Activated CD4-positive, alpha-beta T cell treated with anti-CD3 and anti-CD28 coated beads for 36 hours (primary cell): ENCODE data around the gene USP47. TPM values are rescaled to one million over a fixed set of nuclear protein-coding genes. Genes with fewer than 3 reads are reported as not detected.
A peak's percentile ranks its signal among the peaks of the same experiment; 100 is the strongest.

Source experiments
- ATAC-seq: fragments of 200-7000 bp; cut with Tn5 transposase; one replicate; pipeline ENCODE4 v1.10.0; 2021; ENCODE audit warnings: mild to moderate bottlenecking, moderate library complexity
- CTCF ChIA-PET: fragments of 350-600 bp; sonication (Branson Sonifier 250); formaldehyde crosslinking; loops from one replicate; lab custom pipeline; 2021; ENCODE audit warnings: antibody characterized with exemption; lab: Charles Lee
- POLR2A ChIA-PET: fragments of 350-600 bp; sonication (Branson Sonifier 250); formaldehyde crosslinking; loops from one replicate; lab custom pipeline; 2021; ENCODE audit warnings: antibody characterized with exemption, inconsistent platforms; lab: Charles Lee
- DNase-seq: peaks from one replicate; pipeline ENCODE4 v3.0.0-alpha.2; 2020
- H3K27ac Mint-ChIP-seq: one replicate; pipeline ENCODE4 v1.8.0; 2021; ENCODE audit warnings: mixed read lengths
- H3K27me3 Mint-ChIP-seq: one replicate; pipeline ENCODE4 v1.8.0; 2021; ENCODE audit warnings: mixed read lengths
- H3K36me3 Mint-ChIP-seq: one replicate; pipeline ENCODE4 v1.8.0; 2021; ENCODE audit warnings: low read depth, mixed read lengths
- H3K4me1 Mint-ChIP-seq: one replicate; pipeline ENCODE4 v1.8.0; 2021; ENCODE audit warnings: mixed read lengths
- H3K4me3 Mint-ChIP-seq: one replicate; pipeline ENCODE4 v1.8.0; 2021; ENCODE audit warnings: mild to moderate bottlenecking, moderate library complexity, mixed read lengths
- H3K9me3 Mint-ChIP-seq: one replicate; pipeline ENCODE4 v1.8.0; 2021; ENCODE audit warnings: low read depth, mixed read lengths
- intact Hi-C, 2 experiments: fragments of 100-400 bp; cut with DNase I in 1 of 2; cut with micrococcal nuclease in 1 of 2; formaldehyde crosslinking; loops; one replicate each; pipeline versions ENCODE4 v1.14.2 to v1.15.1; 2022 to 2024; cut with DNase I, micrococcal nuclease
- total RNA-seq, 2 experiments: library from RNA; stranded (reverse); gene quantifications; one replicate each; pipeline ENCODE4 v1.2.3, GENCODE V29; 2021

USP47 gene, protein sequence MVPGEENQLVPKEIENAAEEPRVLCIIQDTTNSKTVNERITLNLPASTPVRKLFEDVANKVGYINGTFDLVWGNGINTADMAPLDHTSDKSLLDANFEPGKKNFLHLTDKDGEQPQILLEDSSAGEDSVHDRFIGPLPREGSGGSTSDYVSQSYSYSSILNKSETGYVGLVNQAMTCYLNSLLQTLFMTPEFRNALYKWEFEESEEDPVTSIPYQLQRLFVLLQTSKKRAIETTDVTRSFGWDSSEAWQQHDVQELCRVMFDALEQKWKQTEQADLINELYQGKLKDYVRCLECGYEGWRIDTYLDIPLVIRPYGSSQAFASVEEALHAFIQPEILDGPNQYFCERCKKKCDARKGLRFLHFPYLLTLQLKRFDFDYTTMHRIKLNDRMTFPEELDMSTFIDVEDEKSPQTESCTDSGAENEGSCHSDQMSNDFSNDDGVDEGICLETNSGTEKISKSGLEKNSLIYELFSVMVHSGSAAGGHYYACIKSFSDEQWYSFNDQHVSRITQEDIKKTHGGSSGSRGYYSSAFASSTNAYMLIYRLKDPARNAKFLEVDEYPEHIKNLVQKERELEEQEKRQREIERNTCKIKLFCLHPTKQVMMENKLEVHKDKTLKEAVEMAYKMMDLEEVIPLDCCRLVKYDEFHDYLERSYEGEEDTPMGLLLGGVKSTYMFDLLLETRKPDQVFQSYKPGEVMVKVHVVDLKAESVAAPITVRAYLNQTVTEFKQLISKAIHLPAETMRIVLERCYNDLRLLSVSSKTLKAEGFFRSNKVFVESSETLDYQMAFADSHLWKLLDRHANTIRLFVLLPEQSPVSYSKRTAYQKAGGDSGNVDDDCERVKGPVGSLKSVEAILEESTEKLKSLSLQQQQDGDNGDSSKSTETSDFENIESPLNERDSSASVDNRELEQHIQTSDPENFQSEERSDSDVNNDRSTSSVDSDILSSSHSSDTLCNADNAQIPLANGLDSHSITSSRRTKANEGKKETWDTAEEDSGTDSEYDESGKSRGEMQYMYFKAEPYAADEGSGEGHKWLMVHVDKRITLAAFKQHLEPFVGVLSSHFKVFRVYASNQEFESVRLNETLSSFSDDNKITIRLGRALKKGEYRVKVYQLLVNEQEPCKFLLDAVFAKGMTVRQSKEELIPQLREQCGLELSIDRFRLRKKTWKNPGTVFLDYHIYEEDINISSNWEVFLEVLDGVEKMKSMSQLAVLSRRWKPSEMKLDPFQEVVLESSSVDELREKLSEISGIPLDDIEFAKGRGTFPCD (N-terminal part only)
- 10 to 100 TPM; 43.3 to 56.3 TPM for total RNA-seq

DNA sequence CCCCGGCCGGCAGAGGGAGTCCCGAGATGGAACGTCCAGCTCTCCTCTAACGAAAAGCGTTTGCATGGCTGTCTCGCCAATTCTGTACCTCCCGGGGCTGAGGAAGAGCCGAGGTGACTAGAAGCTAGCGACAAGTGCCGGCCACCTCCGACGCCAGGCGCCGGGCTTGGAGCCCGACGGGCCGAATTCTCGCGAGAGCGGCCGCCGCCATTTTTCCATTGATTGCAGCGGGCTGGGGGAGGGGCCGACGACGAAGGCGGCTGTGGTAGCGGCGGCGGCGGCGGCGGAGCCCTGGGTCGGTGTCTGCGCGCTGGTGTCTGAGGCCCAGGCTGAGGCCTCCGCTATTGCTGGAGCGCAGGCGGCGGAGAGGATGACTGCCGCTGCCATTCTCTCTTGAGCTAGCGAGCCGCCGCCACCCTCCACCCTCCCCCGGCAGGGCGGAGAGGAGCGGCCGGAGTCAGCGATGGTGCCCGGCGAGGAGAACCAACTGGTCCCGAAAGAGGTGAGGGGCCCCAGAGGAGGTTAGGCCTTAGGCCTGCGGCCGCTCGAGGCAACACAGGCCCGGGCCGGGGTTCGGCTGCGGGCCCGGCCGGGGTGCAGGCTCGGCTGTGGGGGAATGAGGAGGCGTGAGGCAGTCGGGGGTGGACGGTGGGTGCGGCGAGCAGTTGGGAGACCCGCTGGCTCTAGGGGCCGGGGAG lies at the start of gene USP47:
TSS of gene USP47 (plus strand) at position 250 of the 698 bp plus-strand sequence. CDS start at position 464, 214 bp downstream.
- Mint-ChIP-seq H3K27ac (no peak within 1 kb of the TSS), H3K36me3 (peaks cover 2% of the 10 kb centered on the region), H3K9me3 (no peaks in the 10 kb centered on the region), H3K27me3 (peaks cover 8% of the 10 kb centered on the region), H3K4me3 (no peak within 1 kb of the TSS), H3K4me1 (peaks cover 28% of the 10 kb centered on the region)
- ATAC-seq: peak; percentile 54
- POLR2A ChIA-PET: interaction anchor here (0.6 to 5.7 kb wide), 7 partner anchors 14 to 984 kb away, joined by 3 to 44 read pairs (median 4); partner anchors contain the start of gene ZBED5
- intact Hi-C loops: loop anchor here (1.0 to 10.0 kb wide), 17 partner anchors 14 to 1537 kb away; partner anchors contain the start of genes ADM (in 2 of the 2), AMPD3 (in 2 of the 2), EIF4G2 (in 2 of the 2) and ZBED5 (in 2 of the 2)
- CTCF ChIA-PET: interaction anchor here (0.6 to 3.8 kb wide), 9 partner anchors 7 to 317 kb away, joined by 3 to 15 read pairs (median 4); no protein-coding TSS in a partner anchor
- DNase-seq: peak; percentile 97

DNA sequence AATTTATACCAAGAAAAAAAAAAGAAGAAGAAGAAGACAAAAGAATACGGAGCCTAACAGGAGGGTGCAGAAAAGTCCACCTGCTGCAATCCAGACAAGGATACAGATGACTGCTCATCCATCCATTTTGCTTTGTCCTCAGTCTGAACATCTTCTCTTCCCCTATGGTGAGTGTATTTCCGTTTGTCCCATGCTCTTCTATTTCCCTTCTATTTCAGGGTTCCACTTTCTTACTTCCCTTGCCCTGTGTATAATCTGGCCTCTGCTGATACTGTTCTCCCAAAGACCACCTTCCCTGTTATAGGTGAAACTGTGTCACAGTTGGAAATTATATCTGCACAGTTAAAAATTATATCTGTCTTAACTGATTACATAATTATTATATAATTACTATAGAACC lies 48.7 kb upstream of the USP47 start:
- Mint-ChIP-seq H3K36me3 (no peaks in the 10 kb centered on the region), H3K27me3 (peaks cover 18% of the 10 kb centered on the region), H3K4me3 (no peak overlapping the region), H3K27ac (no peak overlapping the region), H3K4me1 (no peaks in the 10 kb centered on the region), H3K9me3 (no peaks in the 10 kb centered on the region)
- intact Hi-C loops: no loop called here
- DNase-seq: no peak
- no peak for ATAC-seq
- CTCF ChIA-PET: interaction anchor here (0.7 to 1.3 kb wide), 2 partner anchors 8 to 765 kb away, joined by 3 read pairs; no protein-coding TSS in a partner anchor
- POLR2A ChIA-PET: no interaction called here

DNA sequence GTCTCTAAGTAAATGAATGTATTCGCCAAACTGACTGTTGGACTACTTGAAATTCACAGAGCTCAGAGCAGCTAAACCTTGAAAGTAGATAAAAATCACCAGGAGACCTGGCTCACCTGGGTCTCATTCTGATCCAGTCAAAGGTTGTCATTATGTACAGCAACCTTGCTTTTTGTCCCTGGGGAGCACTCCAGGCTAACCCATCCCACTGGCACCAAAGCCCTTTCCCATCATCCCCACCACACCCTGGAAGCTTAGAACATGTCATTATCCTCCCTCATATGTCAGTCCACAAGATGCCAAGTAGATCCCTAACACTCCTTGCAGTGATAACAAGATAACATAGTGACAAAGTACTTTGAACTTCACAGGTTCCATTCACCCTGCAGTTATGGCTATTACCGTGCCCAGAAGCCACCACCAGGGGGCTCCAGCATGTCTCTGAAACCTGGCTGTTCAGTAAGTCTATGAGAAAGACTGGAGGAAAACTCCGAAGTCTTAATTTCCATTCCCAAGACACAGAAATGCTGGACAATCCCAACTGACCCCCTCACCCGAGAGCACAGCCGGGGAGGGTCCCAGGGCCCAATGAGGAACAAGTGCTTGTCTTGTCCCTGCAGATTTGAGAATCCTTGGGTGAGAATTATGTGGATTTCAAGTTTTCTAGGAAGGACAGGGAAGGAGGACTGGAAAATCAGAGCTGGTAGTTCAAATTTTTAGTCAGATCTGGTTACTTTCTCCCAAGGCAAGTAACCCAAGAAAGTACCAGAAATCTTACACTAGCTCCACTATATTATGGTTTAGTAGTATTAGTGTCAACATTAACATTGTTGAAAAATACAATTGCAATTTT lies 43.0 kb upstream of the USP47 start:
- Mint-ChIP-seq H3K27me3 (peaks cover 21% of the 10 kb centered on the region), H3K4me1 (no peaks in the 10 kb centered on the region), H3K9me3 (no peaks in the 10 kb centered on the region), H3K27ac (no peak overlapping the region), H3K4me3 (no peak overlapping the region), H3K36me3 (no peaks in the 10 kb centered on the region)
- ChIA-PET CTCF (interaction anchor here (0.6 to 4.5 kb wide), 33 partner anchors 8 to 490 kb away, joined by 3 to 21 read pairs (median 3); no protein-coding TSS in a partner anchor), POLR2A (interaction anchor here (0.5 kb wide), 1 partner anchor 73 kb away, joined by 10 read pairs; no protein-coding TSS in a partner anchor)
- DNase-seq (peak; percentile 89), ATAC-seq (peak; percentile 93)
- intact Hi-C loops: loop anchor here (1.0 to 5.0 kb wide), 9 partner anchors 50 to 484 kb away; no protein-coding TSS in a partner anchor

DNA sequence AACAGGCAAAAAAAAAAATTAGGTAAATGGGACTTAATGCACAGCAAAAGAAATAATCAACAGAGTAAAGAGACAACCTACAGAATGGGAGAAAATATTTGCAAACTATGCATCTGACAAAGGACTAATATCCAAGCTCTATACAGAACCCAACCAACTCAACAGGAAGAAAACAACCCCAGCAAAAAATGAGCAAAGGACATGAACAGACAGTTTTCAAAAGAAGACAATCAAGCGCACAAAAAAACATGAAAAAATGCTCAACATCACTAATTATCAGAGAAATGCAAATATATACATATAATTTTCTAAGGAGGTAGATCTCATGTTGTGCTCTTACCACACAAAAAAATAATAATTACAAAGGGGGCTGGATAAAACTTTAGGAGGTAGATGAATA lies 36.5 kb upstream of the USP47 start:
- peaks cover 2% of the 10 kb centered on the region for H3K9me3 Mint-ChIP-seq
- ChIA-PET CTCF (no interaction called here), POLR2A (no interaction called here)
- H3K27ac Mint-ChIP-seq: no peak overlapping the region
- DNase-seq: no peak
- ATAC-seq: no peak
- H3K4me3 Mint-ChIP-seq: no peak overlapping the region
- intact Hi-C loops: no loop called here
- no peaks in the 10 kb centered on the region for H3K36me3 Mint-ChIP-seq
- no peaks in the 10 kb centered on the region for H3K4me1 Mint-ChIP-seq
- H3K27me3 Mint-ChIP-seq: peaks cover 8% of the 10 kb centered on the region

DNA sequence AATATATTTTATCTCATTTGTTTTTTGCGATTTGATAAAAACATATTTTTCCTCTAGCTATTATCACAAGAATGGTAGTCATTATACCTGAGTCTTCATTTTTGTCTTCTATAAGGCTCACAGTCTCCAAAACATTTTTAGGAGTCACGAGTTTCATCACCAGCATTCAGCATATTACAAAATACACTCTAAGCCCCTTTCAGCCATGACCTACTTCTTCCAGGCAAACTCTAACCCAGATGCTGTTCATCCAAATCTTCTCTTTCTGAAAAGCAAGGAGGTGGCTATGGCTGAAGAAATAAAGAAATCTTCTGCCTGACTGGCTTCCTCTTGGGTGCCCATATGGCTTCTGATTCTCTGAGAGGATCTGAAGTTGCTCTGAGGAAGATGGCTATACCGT lies 35.7 kb upstream of the USP47 start:
- DNase-seq (no peak), ATAC-seq (no peak)
- Mint-ChIP-seq H3K27ac (no peak overlapping the region), H3K4me1 (no peaks in the 10 kb centered on the region), H3K9me3 (peaks cover 2% of the 10 kb centered on the region), H3K36me3 (no peaks in the 10 kb centered on the region), H3K4me3 (no peak overlapping the region), H3K27me3 (peaks cover 8% of the 10 kb centered on the region)
- intact Hi-C loops: no loop called here
- CTCF ChIA-PET: interaction anchor here (1.6 kb wide), 1 partner anchor 37 kb away, joined by 6 read pairs; no protein-coding TSS in a partner anchor
- POLR2A ChIA-PET: no interaction called here

DNA sequence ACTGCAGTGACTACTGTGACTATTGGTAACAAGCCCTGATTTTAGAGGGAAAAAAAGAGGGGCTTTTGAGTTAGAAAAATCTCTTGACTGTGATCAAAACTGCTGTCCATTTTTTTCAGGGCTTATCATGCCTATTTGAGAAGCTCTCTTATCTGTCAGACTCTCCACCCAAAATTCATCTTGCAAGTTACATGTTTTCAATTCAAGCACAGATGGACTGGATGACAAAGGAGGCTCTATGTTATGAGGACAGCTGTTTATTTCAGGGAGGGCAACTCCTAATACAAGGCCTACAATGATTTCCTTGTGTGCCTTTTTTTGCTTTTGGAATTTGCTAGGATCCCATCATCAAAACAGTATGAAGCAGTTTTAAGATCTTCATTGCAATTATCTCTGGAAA lies 35.2 kb upstream of the USP47 start:
- DNase-seq: no peak
- intact Hi-C loops: no loop called here
- POLR2A ChIA-PET: no interaction called here
- Mint-ChIP-seq H3K36me3 (no peaks in the 10 kb centered on the region), H3K27ac (no peak overlapping the region), H3K4me1 (no peaks in the 10 kb centered on the region), H3K27me3 (peaks cover 8% of the 10 kb centered on the region), H3K4me3 (no peak overlapping the region), H3K9me3 (peaks cover 2% of the 10 kb centered on the region)
- CTCF ChIA-PET: interaction anchor here (0.7 to 3.1 kb wide), 5 partner anchors 8 to 201 kb away, joined by 3 to 21 read pairs (median 6); no protein-coding TSS in a partner anchor
- no peak for ATAC-seq

DNA sequence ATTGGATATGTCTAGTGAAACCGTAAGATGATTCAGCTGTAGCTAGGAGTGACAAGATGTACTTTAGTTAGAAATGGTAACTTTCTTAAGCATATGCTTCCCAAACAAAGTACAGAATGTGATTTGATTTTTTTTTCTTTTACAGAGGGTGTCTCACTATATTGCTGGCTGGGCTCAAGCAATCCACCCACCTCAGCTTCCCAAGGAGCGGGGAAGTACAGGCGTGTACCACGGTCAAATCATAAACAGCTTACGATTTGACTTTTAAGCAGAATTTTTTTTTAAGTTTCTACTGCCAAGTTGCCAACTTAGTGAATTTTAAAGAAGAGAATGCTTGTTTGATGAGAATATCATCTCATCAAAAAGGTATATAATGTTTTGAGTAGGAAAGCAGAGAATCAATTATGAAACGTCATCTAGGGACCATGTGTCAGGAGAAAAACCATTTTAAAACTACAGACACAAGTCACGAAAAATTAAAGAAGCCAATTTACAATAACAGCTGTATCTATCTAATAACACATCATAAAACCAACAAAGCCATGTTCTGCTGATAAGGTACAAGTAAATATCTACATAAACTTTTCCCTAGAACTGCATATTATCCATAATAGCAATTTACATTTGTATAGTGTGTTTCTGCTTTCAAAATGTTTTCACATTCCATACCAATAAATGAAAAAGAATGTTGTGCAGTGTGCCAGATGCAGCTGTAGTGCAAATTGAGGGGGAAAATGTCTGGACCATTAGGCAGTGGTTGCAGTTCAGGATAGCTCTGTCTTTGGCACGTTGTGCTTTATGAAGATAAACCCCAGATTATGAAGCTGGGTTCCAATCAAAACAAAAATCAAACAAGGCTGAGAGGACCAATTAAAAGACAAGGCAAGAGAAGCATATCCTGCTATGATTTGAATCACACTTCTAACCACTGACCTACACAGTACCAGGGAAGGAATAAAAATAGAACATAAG lies 33.7 kb upstream of the USP47 start:
- Mint-ChIP-seq H3K4me3 (no peak overlapping the region), H3K27ac (no peak overlapping the region), H3K36me3 (no peaks in the 10 kb centered on the region), H3K27me3 (peaks cover 6% of the 10 kb centered on the region), H3K4me1 (no peaks in the 10 kb centered on the region), H3K9me3 (peaks cover 2% of the 10 kb centered on the region)
- ChIA-PET POLR2A (no interaction called here), CTCF (interaction anchor here (0.8 to 3.1 kb wide), 5 partner anchors 9 to 41 kb away, joined by 4 to 21 read pairs (median 6); no protein-coding TSS in a partner anchor)
- DNase-seq: no peak
- ATAC-seq: no peak
- intact Hi-C loops: no loop called here

DNA sequence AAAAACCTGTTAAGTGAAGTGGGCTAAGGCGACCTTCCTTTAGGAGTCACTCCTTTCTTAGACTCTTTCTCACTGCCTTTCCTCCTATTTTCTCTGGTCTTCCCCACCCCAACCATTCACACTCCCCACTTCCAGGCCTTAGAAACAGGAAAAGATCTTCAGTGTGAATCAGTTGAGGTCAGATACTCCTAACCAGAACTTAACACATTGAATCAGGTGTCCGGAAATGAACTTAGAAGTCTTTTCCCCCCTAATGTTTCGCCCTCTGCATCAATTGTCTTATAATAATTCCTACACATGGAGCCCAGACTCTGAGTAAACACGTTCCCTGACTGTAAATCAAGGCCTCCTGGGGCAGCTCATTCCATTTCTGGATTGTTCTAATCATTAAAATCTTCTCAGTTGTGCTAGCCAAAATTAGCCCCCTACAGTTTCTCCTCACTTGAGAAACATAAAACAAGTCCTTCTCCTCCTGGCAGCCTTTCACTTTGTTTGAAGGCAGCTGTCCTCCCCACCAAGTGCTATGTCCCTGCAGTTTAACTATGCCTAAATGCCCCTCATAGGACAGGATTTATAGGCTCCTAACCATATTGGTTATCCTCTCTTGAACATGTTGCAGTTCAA lies 32.7 kb upstream of the USP47 start:
- Mint-ChIP-seq H3K27me3 (peaks cover 3% of the 10 kb centered on the region), H3K36me3 (no peaks in the 10 kb centered on the region), H3K4me3 (no peak overlapping the region), H3K27ac (no peak overlapping the region), H3K9me3 (peaks cover 2% of the 10 kb centered on the region), H3K4me1 (no peaks in the 10 kb centered on the region)
- ATAC-seq: no peak
- intact Hi-C loops: no loop called here
- CTCF ChIA-PET: interaction anchor here (0.8 to 3.1 kb wide), 3 partner anchors 10 to 40 kb away, joined by 4 to 21 read pairs (median 4); no protein-coding TSS in a partner anchor
- POLR2A ChIA-PET: no interaction called here
- DNase-seq: no peak
